Hindlimb muscle (tissue), 1 donor: Measurements from ENCODE around the gene ANAPC16. TPM values are rescaled to one million over a fixed set of nuclear protein-coding genes. Genes with fewer than 3 reads are reported as not detected.
"Not testable (repeated sequence)": the region's sequence is repeated elsewhere in the genome, so short reads cannot be mapped to it uniquely, and the experiment has no call there.

Experiments used
- DNase-seq: peaks from one replicate; pipeline ENCODE4 v3.0.0-alpha.2; 2013
- polyA plus RNA-seq: library from polyadenylated mRNA; unstranded; fragments of 120-200 nt; gene quantifications from one replicate; pipeline ENCODE4 v1.2.1, GENCODE V29; 2013; ENCODE audit not compliant: insufficient read length

ANAPC16 gene
- polyA plus RNA-seq, 1 donor, result 122 TPM

- no peak for DNase-seq
These were observed 30.2 kb downstream of the ANAPC16 start for GRCh38 chr10:72245949-72246525.

GRCh38 chr10:72248468-72249151 lies 32.8 kb downstream of the ANAPC16 start:
- DNase-seq, result peak; percentile 90

- not testable (repeated sequence) for DNase-seq
These were observed 33.5 kb downstream of the ANAPC16 start for GRCh38 chr10:72249176-72249862.

GRCh38 chr10:72250666-72251065 lies 34.9 kb downstream of the ANAPC16 start:
- peak; percentile 89 for DNase-seq

GRCh38 chr10:72251635-72252034 lies 35.8 kb downstream of the ANAPC16 start:
- DNase-seq, result no peak

GRCh38 chr10:72252972-72253371 lies 37.2 kb downstream of the ANAPC16 start:
- peak; percentile 59 for DNase-seq

GRCh38 chr10:72253578-72253977 lies 37.8 kb downstream of the ANAPC16 start:
- no peak for DNase-seq

- DNase-seq, result peak; percentile 87
These were observed 39.2 kb downstream of the ANAPC16 start for GRCh38 chr10:72254813-72255568.

GRCh38 chr10:72255977-72256729 lies 40.3 kb downstream of the ANAPC16 start:
- DNase-seq, result no peak

- no peak for DNase-seq
These were observed 41.5 kb downstream of the ANAPC16 start for GRCh38 chr10:72257051-72257892.

GRCh38 chr10:72258617-72259016 lies 42.8 kb downstream of the ANAPC16 start:
- DNase-seq, result no peak

GRCh38 chr10:72259491-72260238 lies 43.9 kb downstream of the ANAPC16 start:
- peak; percentile 69 for DNase-seq

- peak; percentile 90 for DNase-seq
These were observed 44.6 kb downstream of the ANAPC16 start for GRCh38 chr10:72260239-72260975.

GRCh38 chr10:72260976-72261783 lies 45.4 kb downstream of the ANAPC16 start:
- no peak for DNase-seq

- DNase-seq, result no peak
These were observed 46.1 kb downstream of the ANAPC16 start for GRCh38 chr10:72261784-72262404.

GRCh38 chr10:72263613-72264241 lies 47.9 kb downstream of the ANAPC16 start:
- DNase-seq, result no peak

- no peak for DNase-seq
These were observed 48.7 kb downstream of the ANAPC16 start for GRCh38 chr10:72264536-72264935.

- no peak for DNase-seq
These were observed 49.7 kb downstream of the ANAPC16 start for GRCh38 chr10:72265508-72265907.
